HL-60 (cell line): ENCODE results near the gene ERVK3-1.

ENCODE experiments used
- CTCF ChIP-seq: IDR thresholded peaks from one replicate; pipeline ENCODE4 v1.5.1; 2011; ENCODE audit warnings: low read length, control low read depth, inconsistent platforms; ENCODE audit not compliant: insufficient read depth
- POLR2AphosphoS5 ChIP-seq: IDR thresholded peaks from 2 replicates; pipeline ENCODE4 v1.6.1; 2012; ENCODE audit warnings: low read depth
- SPI1 ChIP-seq: IDR thresholded peaks from 2 replicates; pipeline ENCODE4 v1.6.1; 2012; ENCODE audit warnings: low read depth, mild to moderate bottlenecking, borderline replicate concordance
- TF ChIP-seq, protein P1 (sequence below): IDR thresholded peaks from 2 replicates; pipeline ENCODE4 v1.6.1; 2012; ENCODE audit warnings: low read depth; ENCODE audit not compliant: insufficient replicate concordance

DNA sequence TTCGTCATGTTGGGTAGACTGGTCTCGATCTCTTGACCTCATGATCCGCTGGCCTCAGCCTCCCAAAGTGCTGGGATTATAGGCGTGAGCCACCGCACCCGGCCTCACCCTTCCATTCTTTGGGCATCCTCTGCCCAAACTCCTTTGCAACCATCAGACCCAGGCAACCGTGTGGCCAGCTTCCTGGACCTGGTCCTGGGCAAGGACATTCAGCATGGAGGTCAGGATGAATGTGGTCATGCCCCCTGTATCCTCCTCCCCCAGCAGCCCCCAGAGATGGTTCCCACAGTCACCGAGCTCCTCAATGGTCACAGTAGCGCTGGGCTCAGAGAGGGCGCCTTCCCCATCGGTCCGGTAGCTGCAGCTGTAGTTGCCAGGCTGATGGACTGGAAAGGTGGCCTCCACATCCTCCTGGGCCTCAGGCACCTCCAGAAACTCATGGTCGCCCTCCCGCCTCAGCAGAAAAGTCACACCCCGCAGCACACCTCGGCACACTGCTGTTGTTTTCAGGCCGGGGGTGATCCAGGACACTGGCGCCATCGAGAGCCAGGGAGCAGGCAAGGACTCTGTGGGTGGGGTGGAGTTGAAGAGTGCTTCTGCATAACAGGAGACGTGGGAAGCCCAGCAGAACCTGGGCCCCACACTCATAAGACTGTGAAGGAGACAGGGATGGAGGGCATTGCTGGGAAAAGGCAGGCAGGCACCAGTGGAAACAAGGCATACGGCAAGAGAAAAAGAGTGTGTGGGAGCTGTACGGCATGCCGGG, 47.0 kb downstream of the ERVK3-1 start:
- TF ChIP-seq CTCF (no peak), POLR2AphosphoS5 (no peak), SPI1 (no peak)
- TF ChIP-seq, protein P1, sequence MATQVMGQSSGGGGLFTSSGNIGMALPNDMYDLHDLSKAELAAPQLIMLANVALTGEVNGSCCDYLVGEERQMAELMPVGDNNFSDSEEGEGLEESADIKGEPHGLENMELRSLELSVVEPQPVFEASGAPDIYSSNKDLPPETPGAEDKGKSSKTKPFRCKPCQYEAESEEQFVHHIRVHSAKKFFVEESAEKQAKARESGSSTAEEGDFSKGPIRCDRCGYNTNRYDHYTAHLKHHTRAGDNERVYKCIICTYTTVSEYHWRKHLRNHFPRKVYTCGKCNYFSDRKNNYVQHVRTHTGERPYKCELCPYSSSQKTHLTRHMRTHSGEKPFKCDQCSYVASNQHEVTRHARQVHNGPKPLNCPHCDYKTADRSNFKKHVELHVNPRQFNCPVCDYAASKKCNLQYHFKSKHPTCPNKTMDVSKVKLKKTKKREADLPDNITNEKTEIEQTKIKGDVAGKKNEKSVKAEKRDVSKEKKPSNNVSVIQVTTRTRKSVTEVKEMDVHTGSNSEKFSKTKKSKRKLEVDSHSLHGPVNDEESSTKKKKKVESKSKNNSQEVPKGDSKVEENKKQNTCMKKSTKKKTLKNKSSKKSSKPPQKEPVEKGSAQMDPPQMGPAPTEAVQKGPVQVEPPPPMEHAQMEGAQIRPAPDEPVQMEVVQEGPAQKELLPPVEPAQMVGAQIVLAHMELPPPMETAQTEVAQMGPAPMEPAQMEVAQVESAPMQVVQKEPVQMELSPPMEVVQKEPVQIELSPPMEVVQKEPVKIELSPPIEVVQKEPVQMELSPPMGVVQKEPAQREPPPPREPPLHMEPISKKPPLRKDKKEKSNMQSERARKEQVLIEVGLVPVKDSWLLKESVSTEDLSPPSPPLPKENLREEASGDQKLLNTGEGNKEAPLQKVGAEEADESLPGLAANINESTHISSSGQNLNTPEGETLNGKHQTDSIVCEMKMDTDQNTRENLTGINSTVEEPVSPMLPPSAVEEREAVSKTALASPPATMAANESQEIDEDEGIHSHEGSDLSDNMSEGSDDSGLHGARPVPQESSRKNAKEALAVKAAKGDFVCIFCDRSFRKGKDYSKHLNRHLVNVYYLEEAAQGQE = no peak
